Measurements from ENCODE around the gene INHBE.
A peak's percentile ranks its signal among the peaks of the same experiment; 100 is the strongest.
"Not testable (repeated sequence)": the region's sequence is repeated elsewhere in the genome, so short reads cannot be mapped to it uniquely, and the experiment has no call there.

Gene INHBE

GRCh38 chr12:57441846-57442427, 13.2 kb upstream of the INHBE start:
- no peak for DNase-seq

GRCh38 chr12:57444337-57444736, 10.8 kb upstream of the INHBE start:
- DNase-seq = not testable (repeated sequence)

GRCh38 chr12:57444744-57445143, 10.4 kb upstream of the INHBE start:
- DNase-seq = no peak

- no peak for DNase-seq
Observed at GRCh38 chr12:57446292-57446960, 8.7 kb upstream of the INHBE start.

- no peak for DNase-seq
Observed at GRCh38 chr12:57448669-57449068, 6.4 kb upstream of the INHBE start.

- DNase-seq = no peak
Observed at GRCh38 chr12:57449375-57449774, 5.7 kb upstream of the INHBE start.

GRCh38 chr12:57450057-57450456, 5.0 kb upstream of the INHBE start:
- DNase-seq = no peak

GRCh38 chr12:57451233-57451778, 3.8 kb upstream of the INHBE start:
- DNase-seq = no peak

GRCh38 chr12:57452181-57452936, 2.7 kb upstream of the INHBE start:
- no peak for DNase-seq

GRCh38 chr12:57452937-57453509, 2.1 kb upstream of the INHBE start:
- no peak for DNase-seq

- DNase-seq = no peak
Observed at GRCh38 chr12:57454213-57454565, 918 bp upstream of the INHBE start.

- DNase-seq = no peak
Observed at GRCh38 chr12:57455374-57456144, 452 bp downstream of the INHBE start.

GRCh38 chr12:57456145-57456700, 1.1 kb downstream of the INHBE start:
- peak; percentile 37 for DNase-seq

GRCh38 chr12:57456737-57457490, 1.8 kb downstream of the INHBE start:
- DNase-seq = no peak

- no peak for DNase-seq
Observed at GRCh38 chr12:57458665-57459054, 3.6 kb downstream of the INHBE start.

- peak; percentile 90 for DNase-seq
Observed at GRCh38 chr12:57459055-57459749, 4.1 kb downstream of the INHBE start.

GRCh38 chr12:57459750-57460467, 4.8 kb downstream of the INHBE start, which contains the start of gene GLI1:
Gene GLI1 (plus strand): TSS chr12:57459785. CDS start chr12:57463692, 3,907 bp downstream.
- no peak for DNase-seq

GRCh38 chr12:57460468-57460784, 5.3 kb downstream of the INHBE start:
- no peak for DNase-seq

- no peak for DNase-seq
Observed at GRCh38 chr12:57460841-57461275, 5.8 kb downstream of the INHBE start.

- DNase-seq = no peak
Observed at GRCh38 chr12:57461276-57461916, 6.3 kb downstream of the INHBE start.

All from central memory CD4-positive, alpha-beta T cell (primary cell).